ENCODE measurements around the gene S1PR4. TPM values are rescaled to one million over a fixed set of nuclear protein-coding genes. Genes with fewer than 3 reads are reported as not detected.
A peak's percentile ranks its signal among the peaks of the same experiment; 100 is the strongest.

Gene S1PR4
- total RNA-seq, 2 experiments from 2014 or later: 70.2 to 73.7 TPM

- Mint-ChIP-seq H3K9me3 (no peaks in the 10 kb centered on the region), H3K27ac (no peak overlapping the region), H3K4me3 (no peak overlapping the region), H3K36me3 (ENCODE audit: low read depth) (peaks cover 18% of the 10 kb centered on the region), H3K27me3 (no peaks in the 10 kb centered on the region), H3K4me1 (ENCODE audit: low read depth) (peaks cover 8% of the 10 kb centered on the region)
- POLR2A ChIA-PET: interaction anchor here (1.6 kb wide), 1 partner anchor 10 kb away, joined by 5 read pairs; no protein-coding TSS in a partner anchor
- intact Hi-C loops (cut with DNase I, micrococcal nuclease): no loop called here
- peaks cover 0 to 6% of the 10 kb centered on the region in 2 experiments for H3K9me3 ChIP-seq (ENCODE audit: control insufficient read depth in 1 of 2, insufficient read depth in 1 of 2, low read length in 2 of 2)
- DNase-seq (peak in 3 of 14 experiments; percentile 15 to 46 (median 45)), ATAC-seq (ENCODE audit: poor library complexity) (no peak)
- peaks cover 37% of the 10 kb centered on the region for H3K36me3 ChIP-seq (ENCODE audit: insufficient read depth, low read length)
- H3K27me3 ChIP-seq (ENCODE audit: control insufficient read depth in 1 of 2, insufficient read depth in 2 of 2, low read length in 2 of 2): no peaks in the 10 kb centered on the region
- H3K27ac ChIP-seq (ENCODE audit: low read depth in 1 of 2, low read length in 2 of 2): no peak overlapping the region
- no peak for TF ChIP-seq CTCF (IDR thresholded peaks at IDR 0.05)
- H3K4me1 ChIP-seq (ENCODE audit: insufficient read depth, low read length): peaks cover 27% of the 10 kb centered on the region
- CTCF ChIA-PET: no interaction called here
- H3K4me3 ChIP-seq (ENCODE audit: low read length): no peak overlapping the region
Observed at GRCh38 chr19:3193256-3194105, 14.9 kb downstream of the S1PR4 start.

GRCh38 chr19:3194106-3195087, 15.8 kb downstream of the S1PR4 start:
- no peak for ATAC-seq (ENCODE audit: poor library complexity)
- H3K27me3 ChIP-seq (ENCODE audit: control insufficient read depth in 1 of 2, insufficient read depth in 2 of 2, low read length in 2 of 2): no peaks in the 10 kb centered on the region
- no peak overlapping the region for H3K27ac Mint-ChIP-seq
- peaks cover 18% of the 10 kb centered on the region for H3K4me1 ChIP-seq (ENCODE audit: insufficient read depth, low read length)
- H3K4me1 Mint-ChIP-seq (ENCODE audit: low read depth): no peaks in the 10 kb centered on the region
- peaks cover 43% of the 10 kb centered on the region for H3K36me3 ChIP-seq (ENCODE audit: insufficient read depth, low read length)
- ChIA-PET CTCF (no interaction called here), POLR2A (interaction anchor here (0.8 to 1.6 kb wide), 3 partner anchors 8 to 13 kb away, joined by 3 to 5 read pairs (median 3); partner anchors contain the start of gene NCLN)
- H3K27ac ChIP-seq (ENCODE audit: low read depth in 1 of 2, low read length in 2 of 2): no peak overlapping the region
- no peak overlapping the region for H3K4me3 ChIP-seq (ENCODE audit: low read length)
- intact Hi-C loops (cut with DNase I, micrococcal nuclease): no loop called here
- DNase-seq: no peak
- no peaks in the 10 kb centered on the region for H3K27me3 Mint-ChIP-seq
- no peak overlapping the region for H3K4me3 Mint-ChIP-seq
- H3K36me3 Mint-ChIP-seq (ENCODE audit: low read depth): peaks cover 12% of the 10 kb centered on the region
- H3K9me3 ChIP-seq (ENCODE audit: control insufficient read depth in 1 of 2, insufficient read depth in 1 of 2, low read length in 2 of 2): peaks cover 0 to 6% of the 10 kb centered on the region in 2 experiments
- TF ChIP-seq CTCF (IDR thresholded peaks at IDR 0.05): no peak
- no peaks in the 10 kb centered on the region for H3K9me3 Mint-ChIP-seq

- Mint-ChIP-seq H3K9me3 (no peaks in the 10 kb centered on the region), H3K4me1 (ENCODE audit: low read depth) (no peaks in the 10 kb centered on the region), H3K27me3 (no peaks in the 10 kb centered on the region), H3K27ac (no peak overlapping the region), H3K4me3 (no peak overlapping the region), H3K36me3 (ENCODE audit: low read depth) (peaks cover 20% of the 10 kb centered on the region)
- no peak overlapping the region for H3K4me3 ChIP-seq (ENCODE audit: low read length)
- DNase-seq: no peak
- no peaks in the 10 kb centered on the region for H3K27me3 ChIP-seq (ENCODE audit: control insufficient read depth in 1 of 2, insufficient read depth in 2 of 2, low read length in 2 of 2)
- H3K9me3 ChIP-seq (ENCODE audit: control insufficient read depth in 1 of 2, insufficient read depth in 1 of 2, low read length in 2 of 2): peaks cover 0 to 6% of the 10 kb centered on the region in 2 experiments
- peaks cover 4% of the 10 kb centered on the region for H3K4me1 ChIP-seq (ENCODE audit: insufficient read depth, low read length)
- H3K27ac ChIP-seq (ENCODE audit: low read depth in 1 of 2, low read length in 2 of 2): no peak overlapping the region
- POLR2A ChIA-PET: no interaction called here
- no peak for ATAC-seq (ENCODE audit: poor library complexity)
- CTCF ChIA-PET: no interaction called here
- intact Hi-C loops (cut with DNase I, micrococcal nuclease): no loop called here
- no peak for TF ChIP-seq CTCF (IDR thresholded peaks at IDR 0.05)
- H3K36me3 ChIP-seq (ENCODE audit: insufficient read depth, low read length): peaks cover 40% of the 10 kb centered on the region
Observed at GRCh38 chr19:3196064-3196932, 17.7 kb downstream of the S1PR4 start.
